PFSK-1 (cell line): ENCODE measurements around the gene ARHGAP27.

Experiments
- POLR2AphosphoS5 ChIP-seq: IDR thresholded peaks from 2 replicates; pipeline ENCODE4 v1.6.1; 2012; ENCODE audit warnings: low read depth, mild to moderate bottlenecking, control low read depth, low read length, moderate library complexity
- TAF1 ChIP-seq: IDR thresholded peaks from 2 replicates; pipeline ENCODE4 v1.6.1; 2012; ENCODE audit warnings: low read length, control low read depth, borderline replicate concordance; ENCODE audit not compliant: insufficient read depth
- TF ChIP-seq, protein P1 (sequence below), 2 experiments: IDR thresholded peaks; 2 replicates each; pipeline versions ENCODE4 v1.6.1 to v1.8.0; 2011 to 2012; ENCODE audit warnings: low read depth in 2 of 2, low read length in 2 of 2, control low read depth in 1 of 2, inconsistent platforms in 1 of 2, mild to moderate bottlenecking in 1 of 2, moderate library complexity in 1 of 2; ENCODE audit not compliant: insufficient read depth in 1 of 2

DNA sequence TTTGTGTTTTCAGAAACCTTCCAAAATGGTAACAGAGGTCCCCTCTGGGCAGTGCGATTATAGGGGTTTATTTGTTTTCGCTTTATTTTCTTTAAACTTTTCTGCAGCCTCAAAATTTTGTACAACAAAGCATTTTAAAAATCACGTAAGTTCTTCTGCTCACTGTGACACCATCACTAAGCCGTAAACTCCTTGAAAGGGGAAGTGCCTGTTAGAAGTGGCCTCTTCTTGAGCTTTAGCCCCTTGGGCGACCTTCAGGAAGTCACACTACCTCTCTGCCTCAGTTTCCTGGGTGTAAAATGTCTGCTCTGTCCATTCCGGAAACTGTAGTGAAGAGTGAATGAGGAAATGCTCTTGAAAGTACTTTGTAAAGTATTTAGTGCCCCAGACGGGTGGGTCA lies 26.6 kb downstream of the ARHGAP27 start:
- no peak for TF ChIP-seq POLR2AphosphoS5
- TF ChIP-seq, protein P1, sequence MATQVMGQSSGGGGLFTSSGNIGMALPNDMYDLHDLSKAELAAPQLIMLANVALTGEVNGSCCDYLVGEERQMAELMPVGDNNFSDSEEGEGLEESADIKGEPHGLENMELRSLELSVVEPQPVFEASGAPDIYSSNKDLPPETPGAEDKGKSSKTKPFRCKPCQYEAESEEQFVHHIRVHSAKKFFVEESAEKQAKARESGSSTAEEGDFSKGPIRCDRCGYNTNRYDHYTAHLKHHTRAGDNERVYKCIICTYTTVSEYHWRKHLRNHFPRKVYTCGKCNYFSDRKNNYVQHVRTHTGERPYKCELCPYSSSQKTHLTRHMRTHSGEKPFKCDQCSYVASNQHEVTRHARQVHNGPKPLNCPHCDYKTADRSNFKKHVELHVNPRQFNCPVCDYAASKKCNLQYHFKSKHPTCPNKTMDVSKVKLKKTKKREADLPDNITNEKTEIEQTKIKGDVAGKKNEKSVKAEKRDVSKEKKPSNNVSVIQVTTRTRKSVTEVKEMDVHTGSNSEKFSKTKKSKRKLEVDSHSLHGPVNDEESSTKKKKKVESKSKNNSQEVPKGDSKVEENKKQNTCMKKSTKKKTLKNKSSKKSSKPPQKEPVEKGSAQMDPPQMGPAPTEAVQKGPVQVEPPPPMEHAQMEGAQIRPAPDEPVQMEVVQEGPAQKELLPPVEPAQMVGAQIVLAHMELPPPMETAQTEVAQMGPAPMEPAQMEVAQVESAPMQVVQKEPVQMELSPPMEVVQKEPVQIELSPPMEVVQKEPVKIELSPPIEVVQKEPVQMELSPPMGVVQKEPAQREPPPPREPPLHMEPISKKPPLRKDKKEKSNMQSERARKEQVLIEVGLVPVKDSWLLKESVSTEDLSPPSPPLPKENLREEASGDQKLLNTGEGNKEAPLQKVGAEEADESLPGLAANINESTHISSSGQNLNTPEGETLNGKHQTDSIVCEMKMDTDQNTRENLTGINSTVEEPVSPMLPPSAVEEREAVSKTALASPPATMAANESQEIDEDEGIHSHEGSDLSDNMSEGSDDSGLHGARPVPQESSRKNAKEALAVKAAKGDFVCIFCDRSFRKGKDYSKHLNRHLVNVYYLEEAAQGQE (IDR thresholded peaks at IDR 0.05; ENCODE audit: insufficient read depth in 1 of 2, low read depth in 2 of 2, low read length in 2 of 2) = no peak
- TF ChIP-seq TAF1 = no peak
